Measurements from ENCODE around the gene MTPN. TPM values are rescaled to one million over a fixed set of nuclear protein-coding genes. Genes with fewer than 3 reads are reported as not detected.

The MTPN gene
- total RNA-seq, 4 donors from 2014 or later = 48.5 to 94.2 (median 58.7) TPM

- Histone ChIP-seq H3K4me1 (no peaks in the 10 kb centered on the region), H3K27me3 (no peaks in the 10 kb centered on the region), H3K36me3 (no peaks in the 10 kb centered on the region), H3K27ac (no peak overlapping the region), H3K4me3 (no peak overlapping the region), H3K9me3 (no peaks in the 10 kb centered on the region)
- intact Hi-C loops (cut with DNase I; ENCODE audit: low total_unique reads) = no loop called here
- DNase-seq (no peak), ATAC-seq (no peak)
- no peak for TF ChIP-seq CTCF (IDR thresholded peaks at IDR 0.05 in 4 of 5, conservative IDR thresholded peaks at IDR 0.05 in 1 of 5)
- TF ChIP-seq POLR2A (IDR thresholded peaks at IDR 0.05) = no peak
- in situ Hi-C loops (cut with MboI; ENCODE audit: low sequenced_read_pairs in 4 of 4) = loop anchor here (10.0 to 25.0 kb wide), 4 partner anchors 328 to 716 kb away; partner anchors contain the start of gene STMP1 (in 1 of the 4)
Observed at GRCh38 chr7:136002802-136003201, 25.6 kb upstream of the MTPN start.

GRCh38 chr7:136000288-136000913, 23.2 kb upstream of the MTPN start:
- no peak overlapping the region for H3K27ac ChIP-seq
- in situ Hi-C loops (cut with MboI; ENCODE audit: low sequenced_read_pairs in 4 of 4) = loop anchor here (10.0 to 25.0 kb wide), 4 partner anchors 326 to 713 kb away; partner anchors contain the start of gene STMP1 (in 1 of the 4)
- no peaks in the 10 kb centered on the region for H3K36me3 ChIP-seq
- no peaks in the 10 kb centered on the region for H3K27me3 ChIP-seq
- no peak for TF ChIP-seq CTCF (IDR thresholded peaks at IDR 0.05 in 4 of 5, conservative IDR thresholded peaks at IDR 0.05 in 1 of 5)
- no peak for TF ChIP-seq POLR2A (IDR thresholded peaks at IDR 0.05)
- no peaks in the 10 kb centered on the region for H3K9me3 ChIP-seq
- H3K4me3 ChIP-seq = no peak overlapping the region
- DNase-seq (no peak), ATAC-seq (no peak)
- no peaks in the 10 kb centered on the region for H3K4me1 ChIP-seq
- intact Hi-C loops (cut with DNase I; ENCODE audit: low total_unique reads) = no loop called here

- Histone ChIP-seq H3K4me1 (no peaks in the 10 kb centered on the region), H3K36me3 (no peaks in the 10 kb centered on the region), H3K27ac (no peak overlapping the region), H3K4me3 (no peak overlapping the region), H3K27me3 (no peaks in the 10 kb centered on the region), H3K9me3 (no peaks in the 10 kb centered on the region)
- no peak for ATAC-seq
- in situ Hi-C loops (cut with MboI; ENCODE audit: low sequenced_read_pairs in 4 of 4) = no loop called here
- intact Hi-C loops (cut with DNase I; ENCODE audit: low total_unique reads) = no loop called here
- no peak for DNase-seq
- no peak for TF ChIP-seq CTCF (IDR thresholded peaks at IDR 0.05 in 4 of 5, conservative IDR thresholded peaks at IDR 0.05 in 1 of 5)
- no peak for TF ChIP-seq POLR2A (IDR thresholded peaks at IDR 0.05)
Observed at GRCh38 chr7:135998081-135998480, 20.9 kb upstream of the MTPN start.

- H3K9me3 ChIP-seq = no peaks in the 10 kb centered on the region
- H3K4me3 ChIP-seq = no peak overlapping the region
- DNase-seq = no peak
- no peaks in the 10 kb centered on the region for H3K36me3 ChIP-seq
- H3K27me3 ChIP-seq = no peaks in the 10 kb centered on the region
- in situ Hi-C loops (cut with MboI; ENCODE audit: low sequenced_read_pairs in 4 of 4) = no loop called here
- no peak overlapping the region for H3K27ac ChIP-seq
- no peak for ATAC-seq
- H3K4me1 ChIP-seq = no peaks in the 10 kb centered on the region
- no peak for TF ChIP-seq CTCF (IDR thresholded peaks at IDR 0.05 in 4 of 5, conservative IDR thresholded peaks at IDR 0.05 in 1 of 5)
- no peak for TF ChIP-seq POLR2A (IDR thresholded peaks at IDR 0.05)
- intact Hi-C loops (cut with DNase I; ENCODE audit: low total_unique reads) = no loop called here
Observed at GRCh38 chr7:135995748-135996147, 18.6 kb upstream of the MTPN start.

All from gastrocnemius medialis (tissue), 4 donors.